Stimulated activated naive CD8-positive, alpha-beta T cell treated with anti-CD3 and anti-CD28 coated beads, Interleukin-15, Interleukin-2, amounts not matched to agents 100 ng/mL and 50 ng/mL, for 24 hours (primary cell): ENCODE measurements around the gene SYNJ2.
A peak's percentile ranks its signal among the peaks of the same experiment; 100 is the strongest.

Source experiments
- H3K27ac Mint-ChIP-seq: one replicate; pipeline ENCODE4 v1.8.0; 2021; ENCODE audit warnings: mild to moderate bottlenecking, mixed read lengths
- H3K27me3 Mint-ChIP-seq: one replicate; pipeline ENCODE4 v1.8.0; 2021; ENCODE audit warnings: mixed read lengths
- H3K36me3 Mint-ChIP-seq: one replicate; pipeline ENCODE4 v1.8.0; 2021; ENCODE audit warnings: low read depth, mixed read lengths
- H3K4me1 Mint-ChIP-seq: one replicate; pipeline ENCODE4 v1.8.0; 2021; ENCODE audit warnings: low read depth, mixed read lengths
- H3K4me3 Mint-ChIP-seq: one replicate; pipeline ENCODE4 v1.8.0; 2021; ENCODE audit warnings: mild to moderate bottlenecking, mixed read lengths
- H3K9me3 Mint-ChIP-seq: one replicate; pipeline ENCODE4 v1.8.0; 2021; ENCODE audit warnings: mixed read lengths

Gene SYNJ2

GRCh38 chr6:158038291-158039177, 56.9 kb downstream of the SYNJ2 start:
- H3K36me3 Mint-ChIP-seq: peaks cover 39% of the 10 kb centered on the region
- no peaks in the 10 kb centered on the region for H3K9me3 Mint-ChIP-seq
- no peaks in the 10 kb centered on the region for H3K27me3 Mint-ChIP-seq
- no peak overlapping the region for H3K27ac Mint-ChIP-seq
- no peak overlapping the region for H3K4me3 Mint-ChIP-seq
- peaks cover 38% of the 10 kb centered on the region for H3K4me1 Mint-ChIP-seq

- Mint-ChIP-seq H3K9me3 (no peaks in the 10 kb centered on the region), H3K36me3 (peaks cover 36% of the 10 kb centered on the region), H3K4me3 (no peak overlapping the region), H3K27me3 (no peaks in the 10 kb centered on the region), H3K4me1 (peaks cover 38% of the 10 kb centered on the region), H3K27ac (no peak overlapping the region)
Measured at GRCh38 chr6:158039178-158039557, 57.5 kb downstream of the SYNJ2 start.

- H3K27me3 Mint-ChIP-seq: no peaks in the 10 kb centered on the region
- peaks cover 39% of the 10 kb centered on the region for H3K4me1 Mint-ChIP-seq
- no peaks in the 10 kb centered on the region for H3K9me3 Mint-ChIP-seq
- peaks cover 37% of the 10 kb centered on the region for H3K36me3 Mint-ChIP-seq
- no peak overlapping the region for H3K27ac Mint-ChIP-seq
- H3K4me3 Mint-ChIP-seq: no peak overlapping the region
Measured at GRCh38 chr6:158039571-158040050, 57.9 kb downstream of the SYNJ2 start.

- H3K36me3 Mint-ChIP-seq: peaks cover 37% of the 10 kb centered on the region
- H3K4me3 Mint-ChIP-seq: no peak overlapping the region
- peak overlapping the region; percentile 77 for H3K27ac Mint-ChIP-seq
- no peaks in the 10 kb centered on the region for H3K9me3 Mint-ChIP-seq
- peaks cover 41% of the 10 kb centered on the region for H3K4me1 Mint-ChIP-seq
- H3K27me3 Mint-ChIP-seq: no peaks in the 10 kb centered on the region
Measured at GRCh38 chr6:158040051-158040803, 58.6 kb downstream of the SYNJ2 start.

GRCh38 chr6:158040804-158041347, 59.2 kb downstream of the SYNJ2 start:
- Mint-ChIP-seq H3K36me3 (peaks cover 37% of the 10 kb centered on the region), H3K27me3 (no peaks in the 10 kb centered on the region), H3K4me3 (no peak overlapping the region), H3K4me1 (peaks cover 47% of the 10 kb centered on the region), H3K27ac (no peak overlapping the region), H3K9me3 (no peaks in the 10 kb centered on the region)

- Mint-ChIP-seq H3K4me3 (no peak overlapping the region), H3K4me1 (peaks cover 52% of the 10 kb centered on the region), H3K27me3 (no peaks in the 10 kb centered on the region), H3K9me3 (no peaks in the 10 kb centered on the region), H3K36me3 (peaks cover 37% of the 10 kb centered on the region), H3K27ac (no peak overlapping the region)
Measured at GRCh38 chr6:158041370-158041769, 59.7 kb downstream of the SYNJ2 start.

- H3K9me3 Mint-ChIP-seq: no peaks in the 10 kb centered on the region
- no peaks in the 10 kb centered on the region for H3K27me3 Mint-ChIP-seq
- no peak overlapping the region for H3K4me3 Mint-ChIP-seq
- peaks cover 56% of the 10 kb centered on the region for H3K4me1 Mint-ChIP-seq
- H3K36me3 Mint-ChIP-seq: peaks cover 40% of the 10 kb centered on the region
- no peak overlapping the region for H3K27ac Mint-ChIP-seq
Measured at GRCh38 chr6:158041788-158042187, 60.1 kb downstream of the SYNJ2 start.

- Mint-ChIP-seq H3K27me3 (no peaks in the 10 kb centered on the region), H3K36me3 (peaks cover 45% of the 10 kb centered on the region), H3K9me3 (no peaks in the 10 kb centered on the region), H3K4me1 (peaks cover 61% of the 10 kb centered on the region), H3K27ac (no peak overlapping the region), H3K4me3 (no peak overlapping the region)
Measured at GRCh38 chr6:158042245-158042798, 60.7 kb downstream of the SYNJ2 start.

GRCh38 chr6:158043008-158043407, 61.3 kb downstream of the SYNJ2 start:
- Mint-ChIP-seq H3K4me3 (no peak overlapping the region), H3K9me3 (no peaks in the 10 kb centered on the region), H3K4me1 (peaks cover 63% of the 10 kb centered on the region), H3K27me3 (no peaks in the 10 kb centered on the region), H3K36me3 (peaks cover 46% of the 10 kb centered on the region), H3K27ac (no peak overlapping the region)

- Mint-ChIP-seq H3K36me3 (peaks cover 42% of the 10 kb centered on the region), H3K27me3 (no peaks in the 10 kb centered on the region), H3K4me1 (peaks cover 60% of the 10 kb centered on the region), H3K27ac (no peak overlapping the region), H3K9me3 (no peaks in the 10 kb centered on the region), H3K4me3 (no peak overlapping the region)
Measured at GRCh38 chr6:158043586-158044524, 62.2 kb downstream of the SYNJ2 start.

- peaks cover 54% of the 10 kb centered on the region for H3K4me1 Mint-ChIP-seq
- peaks cover 42% of the 10 kb centered on the region for H3K36me3 Mint-ChIP-seq
Measured at GRCh38 chr6:158044525-158044888, 62.8 kb downstream of the SYNJ2 start.

GRCh38 chr6:158046201-158047126, 64.8 kb downstream of the SYNJ2 start:
- Mint-ChIP-seq H3K27ac (peak overlapping the region; percentile 85), H3K4me3 (peak overlapping the region; percentile 47), H3K9me3 (no peaks in the 10 kb centered on the region)

More at GRCh38 chr6:158044525-158044888, 62.8 kb downstream of the SYNJ2 start:
- Mint-ChIP-seq H3K27ac (no peak overlapping the region), H3K27me3 (no peaks in the 10 kb centered on the region), H3K9me3 (no peaks in the 10 kb centered on the region), H3K4me3 (no peak overlapping the region)

GRCh38 chr6:158047127-158047518, 65.5 kb downstream of the SYNJ2 start:
- peak overlapping the region; percentile 85 for H3K27ac Mint-ChIP-seq
- peaks cover 29% of the 10 kb centered on the region for H3K4me1 Mint-ChIP-seq
- peaks cover 39% of the 10 kb centered on the region for H3K36me3 Mint-ChIP-seq
- no peaks in the 10 kb centered on the region for H3K27me3 Mint-ChIP-seq
- H3K4me3 Mint-ChIP-seq: peak overlapping the region; percentile 47
- no peaks in the 10 kb centered on the region for H3K9me3 Mint-ChIP-seq

More at GRCh38 chr6:158046201-158047126, 64.8 kb downstream of the SYNJ2 start:
- Mint-ChIP-seq H3K36me3 (peaks cover 39% of the 10 kb centered on the region), H3K27me3 (no peaks in the 10 kb centered on the region), H3K4me1 (peaks cover 35% of the 10 kb centered on the region)
